GM21529 (cell line): ENCODE results near the gene CTAG1A.
"Not testable (repeated sequence)": the region's sequence is repeated elsewhere in the genome, so short reads cannot be mapped to it uniquely, and the experiment has no call there.

Source experiments
- ATAC-seq: cut with Tn5 transposase; IDR thresholded peaks from one replicate; pipeline ENCODE4 v1.9.1; 2021; ENCODE audit not compliant: unreplicated experiment

The CTAG1A gene

DNA sequence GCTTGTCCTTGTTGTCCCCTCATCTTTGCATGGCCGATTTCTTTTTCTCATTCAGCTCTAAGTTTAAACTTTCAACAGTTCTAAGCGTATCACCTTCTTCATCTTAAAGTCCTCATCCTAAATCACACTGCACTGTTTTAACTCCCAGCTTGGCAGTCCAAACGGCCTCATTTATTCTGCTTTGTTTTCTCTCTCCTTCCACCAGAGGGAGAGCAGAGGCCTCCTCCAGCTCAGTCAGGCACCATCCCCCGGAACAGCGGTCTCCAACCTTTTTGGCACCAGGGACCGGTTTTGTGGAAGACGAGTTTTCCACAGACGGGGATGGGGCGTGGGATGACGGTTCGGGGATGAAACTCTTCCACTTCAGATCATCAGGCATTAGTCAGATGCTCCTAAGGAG, 14.6 kb upstream of the CTAG1A start:
- ATAC-seq = not testable (repeated sequence)

DNA sequence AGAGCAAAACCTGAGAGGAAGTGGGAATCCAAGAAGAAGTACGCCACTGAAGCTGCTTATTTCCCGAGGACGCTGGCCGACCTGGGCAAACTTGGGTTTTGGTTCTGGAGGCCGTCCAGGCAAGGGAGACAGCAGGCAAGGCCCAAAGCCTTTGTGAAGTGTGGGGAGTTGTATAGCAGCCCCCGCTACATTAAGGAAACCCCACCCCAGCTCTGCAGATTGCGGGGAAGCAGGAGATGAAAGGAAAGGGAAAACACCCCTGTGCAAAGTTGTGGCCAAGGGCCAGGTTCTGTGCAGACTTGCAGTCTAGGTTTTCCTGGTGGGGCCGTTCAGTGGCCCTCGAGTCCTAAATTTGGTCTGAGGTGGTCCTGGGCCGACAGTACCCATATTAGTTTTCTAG, 11.9 kb upstream of the CTAG1A start:
- ATAC-seq = not testable (repeated sequence)

GRCh38 chrX:154575076-154575475, 9.9 kb upstream of the CTAG1A start:
- not testable (repeated sequence) for ATAC-seq

- ATAC-seq = not testable (repeated sequence)
Observed at GRCh38 chrX:154582994-154583393, 1.9 kb upstream of the CTAG1A start.

GRCh38 chrX:154590415-154590814, 5.5 kb downstream of the CTAG1A start:
- not testable (repeated sequence) for ATAC-seq

DNA sequence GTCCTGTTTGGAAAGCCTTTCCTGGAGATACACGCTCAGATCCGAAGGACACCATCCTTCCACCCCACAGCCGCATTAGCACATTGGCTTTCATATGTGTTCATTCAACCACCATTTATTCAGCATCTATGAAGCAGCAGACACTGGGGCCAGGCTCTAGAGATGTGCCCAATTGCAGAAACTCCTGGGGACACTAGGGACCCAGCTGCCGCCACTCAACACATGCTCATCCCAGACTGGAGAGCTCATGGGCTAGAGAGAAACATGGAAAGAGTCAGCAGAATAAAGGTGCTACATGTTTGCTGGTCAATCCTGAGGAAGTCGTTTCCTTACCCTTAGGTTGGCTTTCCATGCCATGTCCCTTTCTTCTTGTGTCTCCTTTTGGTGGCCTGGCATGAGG, 7.6 kb downstream of the CTAG1A start:
- ATAC-seq = no peak

DNA sequence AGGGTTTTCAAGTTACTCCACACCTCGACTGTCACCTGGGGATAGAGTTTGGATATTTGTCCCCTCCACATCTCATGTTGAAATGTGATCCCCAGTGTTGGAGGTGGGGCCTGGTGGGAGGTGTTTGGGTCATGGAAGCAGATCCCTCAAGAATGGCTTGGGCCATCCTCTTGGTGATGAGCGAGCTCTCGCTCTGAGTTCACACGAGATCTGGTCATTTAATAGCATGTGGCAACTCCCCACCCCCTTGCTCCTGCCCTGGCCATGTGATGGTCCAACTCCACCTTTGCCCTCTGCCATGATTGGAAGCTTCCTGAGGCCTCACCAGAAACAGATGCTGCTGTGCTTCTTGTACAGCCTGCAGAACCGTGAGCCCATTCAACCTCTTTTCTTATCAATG, 8.3 kb downstream of the CTAG1A start:
- ATAC-seq = no peak

- ATAC-seq = no peak
Observed at GRCh38 chrX:154594491-154594890, 9.6 kb downstream of the CTAG1A start.

GRCh38 chrX:154595559-154596249, 10.8 kb downstream of the CTAG1A start:
- no peak for ATAC-seq

DNA sequence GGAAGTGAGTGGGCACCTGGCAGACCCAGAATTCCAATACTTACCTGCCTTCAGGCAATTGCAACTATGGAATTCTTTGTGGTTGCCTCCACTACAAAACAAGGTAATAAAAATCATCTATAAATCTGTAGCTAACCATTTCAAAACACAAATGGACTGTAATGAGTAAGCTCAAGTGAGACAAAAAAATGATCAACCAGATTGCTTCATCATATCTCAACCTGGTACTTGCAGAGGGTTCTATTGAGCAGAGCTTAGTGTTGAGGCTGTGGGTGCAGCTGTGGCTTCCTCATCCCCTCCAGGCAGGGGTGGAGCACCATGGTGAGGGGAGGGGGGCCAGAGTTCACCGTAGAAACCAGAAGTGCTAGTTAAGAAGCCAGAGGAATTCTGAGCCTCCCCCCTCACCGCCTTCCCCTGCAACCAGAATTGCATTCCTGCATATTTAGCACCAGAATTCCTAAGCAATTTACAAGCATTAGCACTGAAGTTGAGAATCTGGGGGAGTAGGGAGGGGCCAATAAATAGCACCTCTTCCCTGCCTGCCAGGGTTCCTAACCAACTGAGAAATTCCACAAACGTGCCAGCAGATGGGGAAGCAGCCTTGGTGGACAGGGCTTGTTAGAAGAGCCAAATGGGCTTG, 11.5 kb downstream of the CTAG1A start:
- no peak for ATAC-seq

DNA sequence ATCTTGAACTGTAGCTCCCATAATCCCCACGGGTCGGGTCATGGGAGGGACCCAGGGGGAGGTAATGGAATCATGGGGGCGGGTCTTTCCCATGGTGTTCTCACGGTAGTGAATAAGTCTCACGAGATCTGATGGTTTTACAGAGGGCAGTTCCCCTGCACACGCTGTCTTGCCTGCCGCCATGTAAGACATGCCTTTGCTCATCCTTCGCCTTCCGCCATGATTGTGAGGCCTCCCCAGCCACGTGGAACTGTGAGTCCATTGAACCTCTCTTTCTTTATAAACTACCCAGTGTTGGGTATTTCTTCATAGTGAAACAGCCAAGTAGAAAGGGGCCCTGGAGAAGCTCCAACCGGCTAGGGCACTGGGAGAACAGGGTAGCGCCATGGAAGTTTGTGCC, 12.3 kb downstream of the CTAG1A start:
- ATAC-seq = no peak

GRCh38 chrX:154598656-154599055, 13.7 kb downstream of the CTAG1A start:
- no peak for ATAC-seq

DNA sequence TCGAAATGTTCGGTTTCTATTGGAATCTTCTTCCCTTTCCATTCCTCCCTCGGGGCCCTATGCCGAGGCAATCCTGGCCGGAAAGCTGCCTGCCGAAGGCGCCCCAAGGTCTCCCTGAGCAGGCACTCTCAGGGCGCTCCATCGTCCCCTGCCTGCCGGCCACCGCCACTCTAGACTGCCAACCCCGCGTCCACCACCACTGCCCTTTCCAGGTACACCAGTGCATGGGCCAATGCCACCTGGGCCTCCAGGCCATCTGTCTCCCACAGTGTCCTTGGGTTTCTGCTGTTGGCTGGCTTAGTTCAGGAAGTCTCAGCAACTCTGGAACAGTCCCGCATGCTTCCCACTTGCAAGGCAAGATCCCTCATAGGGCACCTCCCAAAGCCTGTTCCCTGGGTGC, 14.6 kb downstream of the CTAG1A start:
- no peak for ATAC-seq

DNA sequence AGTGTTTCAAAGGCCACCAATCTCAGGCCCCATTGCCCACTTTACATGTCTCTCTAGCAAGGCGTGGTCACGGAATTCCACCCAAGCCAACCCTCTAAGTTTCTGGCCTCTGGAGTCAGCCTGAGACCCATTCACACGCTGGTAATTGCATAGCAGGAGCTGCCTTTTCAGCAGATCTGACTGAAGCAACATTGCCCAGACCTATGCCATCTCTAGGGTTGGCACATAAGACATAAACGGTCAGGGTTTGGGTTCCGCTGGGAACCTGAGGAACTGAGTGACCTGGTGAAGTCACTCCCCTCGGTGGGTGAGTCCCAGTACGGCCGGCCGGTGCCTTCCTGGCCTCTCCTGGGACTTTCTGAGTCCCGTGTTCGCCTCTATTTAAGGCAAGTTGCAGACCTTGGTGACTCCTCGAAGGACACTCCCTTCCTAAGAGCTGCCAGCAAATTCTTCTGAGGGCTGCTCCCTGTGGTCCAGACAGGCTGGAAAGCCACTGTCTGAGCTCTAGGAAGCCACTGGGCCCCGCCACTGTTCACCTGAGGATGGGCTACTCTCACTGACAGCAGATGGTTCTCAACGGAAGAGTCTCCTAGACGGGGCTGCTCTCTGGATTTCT, 15.9 kb downstream of the CTAG1A start:
- no peak for ATAC-seq

DNA sequence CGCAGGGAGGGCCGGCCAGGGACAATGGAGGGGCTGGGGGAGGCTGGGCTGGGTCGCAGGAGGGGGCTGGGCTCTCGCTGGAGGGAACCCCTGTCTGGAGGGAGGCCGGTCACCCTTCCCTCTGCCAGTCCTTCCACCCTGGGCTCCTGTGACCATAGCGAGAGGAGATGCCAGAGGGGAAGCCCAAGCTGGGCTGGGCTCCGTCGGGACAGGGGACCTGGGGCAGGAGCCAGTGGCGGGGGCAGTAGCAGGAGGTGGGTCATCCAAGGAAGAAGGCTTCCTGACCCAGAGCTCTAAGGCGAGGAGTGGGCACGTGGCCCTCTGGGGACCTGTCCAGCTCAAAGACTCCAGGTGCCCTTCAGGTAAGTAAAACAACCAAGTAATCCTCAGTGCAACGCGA, 17.3 kb downstream of the CTAG1A start:
- no peak for ATAC-seq

DNA sequence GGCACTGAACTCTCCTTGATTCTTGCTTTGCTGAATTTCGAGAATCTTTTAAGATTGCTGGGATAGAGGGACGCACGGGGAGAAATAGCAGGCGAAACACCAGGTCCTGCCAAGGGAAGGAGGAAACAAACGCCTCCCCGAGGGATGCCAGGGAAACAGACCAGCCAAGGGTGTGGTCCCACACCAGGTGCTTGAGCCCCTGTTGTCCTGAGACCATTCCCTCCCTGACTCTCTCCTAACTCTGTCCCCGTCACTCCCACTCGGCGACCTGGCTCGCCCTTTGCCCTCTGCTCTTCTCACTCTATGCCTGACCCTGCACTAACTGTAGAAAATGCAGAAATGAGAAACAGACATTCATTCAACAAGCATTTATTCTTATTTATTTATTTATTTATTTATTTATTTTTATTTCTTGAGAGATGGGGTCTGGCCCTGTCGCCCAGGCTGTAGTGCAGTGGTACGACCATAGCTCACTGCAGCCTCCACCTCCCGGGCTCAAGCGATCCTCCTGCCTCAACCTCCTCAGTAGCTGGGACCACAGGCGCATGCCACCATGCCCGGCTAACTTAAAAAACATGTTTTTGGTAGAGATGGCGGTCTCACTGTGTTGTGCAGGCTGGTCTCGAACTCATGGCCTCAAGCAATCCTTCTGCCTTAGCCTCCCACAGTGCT, 18.0 kb downstream of the CTAG1A start:
- no peak for ATAC-seq

- ATAC-seq = no peak
Observed at GRCh38 chrX:154603438-154604430, 18.8 kb downstream of the CTAG1A start.

- no peak for ATAC-seq
Observed at GRCh38 chrX:154605566-154605965, 20.6 kb downstream of the CTAG1A start.

DNA sequence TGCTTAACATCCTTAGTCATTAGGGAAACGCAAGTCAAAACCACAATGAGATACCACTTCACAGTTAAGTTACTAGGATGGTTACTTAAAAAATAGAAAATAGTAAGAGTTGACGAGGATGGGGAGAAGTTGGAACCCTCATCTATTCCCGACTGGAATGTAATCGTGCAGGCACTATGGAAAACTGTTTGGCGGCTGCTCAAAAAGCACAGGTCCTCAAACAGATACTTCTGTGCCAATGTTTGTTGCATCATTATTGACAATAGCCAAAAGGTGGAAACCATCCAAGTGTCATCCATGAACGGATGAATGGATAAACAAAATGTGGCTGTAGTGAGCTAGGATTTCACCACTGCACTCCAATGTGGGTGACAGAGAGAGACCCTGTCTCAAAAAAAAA, 22.4 kb downstream of the CTAG1A start:
- ATAC-seq = no peak

DNA sequence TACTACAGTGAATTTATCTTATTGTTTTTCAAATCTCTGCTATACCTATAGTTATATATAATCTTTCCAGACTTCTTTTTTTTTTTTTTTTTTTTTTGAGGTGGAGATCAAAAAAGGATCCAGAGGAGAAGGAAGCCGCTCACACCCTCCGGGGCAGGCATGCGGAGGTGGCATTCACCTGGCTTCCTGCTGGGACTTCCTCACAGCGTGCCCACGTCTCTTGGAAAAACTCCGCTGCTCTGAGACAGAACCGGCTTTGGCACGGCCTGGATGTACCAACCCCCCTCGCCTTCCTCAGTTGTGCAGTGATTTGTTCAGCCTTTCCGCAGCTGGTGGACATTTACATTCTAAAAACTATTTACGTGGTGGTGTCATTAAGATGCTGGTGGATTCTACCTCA, 23.0 kb downstream of the CTAG1A start:
- not testable (repeated sequence) for ATAC-seq

- ATAC-seq = not testable (repeated sequence)
Observed at GRCh38 chrX:154608823-154609222, 23.9 kb downstream of the CTAG1A start.
